HTR-8/SVneo (cell line): ENCODE results near the gene POLD4.

Experiments
- DNase-seq: peaks from one replicate; pipeline ENCODE4 v3.0.0; 2011; ENCODE audit warnings: low spot score, mixed read lengths; ENCODE audit not compliant: insufficient read length
- FAIRE-seq: peaks from 2 replicates; lab custom pipeline; 2011; peaks lifted over from hg19 to GRCh38; lab: Jason Lieb, UNC

The POLD4 gene

DNA sequence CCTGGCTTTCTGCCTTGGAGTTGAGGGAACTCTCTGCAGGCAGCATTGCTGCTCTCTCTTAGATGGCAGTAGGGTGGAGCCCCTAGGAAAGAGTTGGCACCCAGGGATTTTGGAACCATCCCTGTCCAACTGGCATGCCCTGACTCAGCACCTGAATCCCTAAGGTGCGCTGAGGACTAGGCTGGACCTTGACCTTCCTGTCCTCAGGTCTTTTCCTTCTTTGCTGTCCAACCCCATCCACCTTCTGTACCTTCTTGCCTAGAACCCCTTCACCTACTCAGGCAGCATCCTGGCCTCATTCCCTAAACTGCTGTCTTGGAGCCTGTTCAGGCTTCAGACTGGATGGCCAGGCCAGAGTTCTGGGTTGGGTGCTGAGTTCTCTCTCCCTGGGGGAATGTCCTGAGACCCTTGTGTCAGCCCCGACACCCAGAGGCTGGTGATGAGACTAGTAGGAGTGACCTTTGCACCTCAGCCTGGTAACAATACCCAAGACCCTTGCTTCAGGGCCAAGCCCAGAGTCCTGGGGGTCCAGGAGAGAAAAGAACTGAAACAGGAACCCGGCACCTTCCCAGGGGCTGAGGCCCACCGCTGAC, 2.5 kb upstream of the POLD4 start:
- FAIRE-seq (no peak), DNase-seq (no peak)

DNA sequence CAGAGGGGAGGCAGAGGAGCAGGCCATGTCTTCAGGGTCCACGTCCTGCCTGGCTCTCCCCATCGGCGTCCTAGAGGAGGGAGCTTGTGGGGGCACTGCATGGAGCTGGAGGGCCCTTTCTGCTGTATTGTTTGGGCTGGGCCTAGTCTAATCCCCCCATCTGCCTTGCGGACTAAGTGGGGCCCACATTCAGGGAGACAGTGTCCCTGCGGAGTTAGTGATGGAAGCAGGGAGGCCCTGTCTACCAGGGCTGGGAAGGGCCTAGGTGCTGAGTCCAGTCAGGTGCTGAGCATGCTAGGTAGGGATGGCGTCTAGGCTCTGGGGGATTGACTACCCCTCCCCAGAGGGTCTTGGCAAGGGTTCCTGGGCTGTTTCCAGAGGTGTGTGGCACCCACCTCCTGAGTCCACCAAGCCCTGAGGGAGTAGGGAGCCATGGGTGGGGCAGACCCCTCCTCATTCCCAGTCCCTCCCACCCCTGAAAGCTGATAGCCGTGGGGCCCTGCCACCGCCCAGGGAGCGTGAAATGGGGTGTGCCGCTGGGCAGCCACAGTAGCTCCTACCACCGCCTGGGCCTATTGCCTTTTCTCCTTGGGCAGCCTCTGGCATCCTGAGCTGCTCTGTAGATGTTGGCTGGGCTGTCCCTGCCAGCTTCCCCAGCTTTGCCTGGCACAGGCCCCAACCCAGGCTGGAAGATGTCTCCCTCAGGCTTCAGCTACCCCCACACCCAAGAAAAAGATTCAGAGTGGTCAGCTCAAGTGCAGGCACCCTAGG, 1.9 kb upstream of the POLD4 start:
- no peak for FAIRE-seq
- DNase-seq, result no peak

DNA sequence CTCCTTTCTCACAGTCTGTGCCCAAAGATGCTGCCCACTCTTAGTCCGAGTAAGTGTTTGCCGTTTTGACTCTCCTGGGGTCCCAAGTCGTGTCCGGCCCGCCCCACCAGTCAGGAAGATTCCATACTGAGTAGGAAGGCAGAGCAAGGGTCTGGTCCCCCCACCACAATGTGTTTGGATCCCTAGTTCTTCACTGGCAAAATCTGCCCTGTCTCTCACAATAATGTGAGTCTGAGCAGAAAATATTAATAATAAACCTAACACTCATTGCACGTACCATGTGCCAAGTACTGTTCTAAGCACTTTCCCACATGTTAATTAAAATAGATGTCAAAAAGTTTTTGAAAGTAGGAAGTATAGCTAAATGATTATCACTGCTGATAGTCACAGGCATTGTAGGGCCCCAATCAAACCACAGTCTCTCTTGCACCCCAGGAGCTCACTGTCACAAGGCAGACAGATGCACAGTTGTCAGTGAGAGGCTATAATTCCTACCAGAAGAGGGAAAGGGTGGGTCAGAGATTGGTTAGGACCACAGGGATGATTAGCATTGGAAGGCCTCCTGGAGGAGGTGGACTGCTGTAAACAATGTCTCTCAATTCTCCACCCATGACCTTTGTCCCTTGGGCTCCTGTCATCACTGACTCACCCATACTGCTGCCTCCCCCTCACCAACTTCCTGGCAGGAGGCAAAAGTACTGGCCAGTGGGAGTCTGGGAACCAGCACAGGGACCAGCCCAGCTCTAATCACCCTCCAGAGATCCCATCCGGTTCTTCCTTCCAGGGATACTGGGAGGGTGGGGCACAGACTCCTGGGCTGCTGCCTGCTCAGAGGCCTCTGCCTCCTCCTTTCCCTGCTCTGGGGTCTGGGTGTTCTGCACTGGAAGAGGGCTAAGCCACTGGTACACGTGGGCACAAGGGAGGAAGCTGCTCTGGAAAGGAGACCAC, 1.0 kb upstream of the POLD4 start:
- DNase-seq (peak; percentile 95), FAIRE-seq (peak; percentile 76)

DNA sequence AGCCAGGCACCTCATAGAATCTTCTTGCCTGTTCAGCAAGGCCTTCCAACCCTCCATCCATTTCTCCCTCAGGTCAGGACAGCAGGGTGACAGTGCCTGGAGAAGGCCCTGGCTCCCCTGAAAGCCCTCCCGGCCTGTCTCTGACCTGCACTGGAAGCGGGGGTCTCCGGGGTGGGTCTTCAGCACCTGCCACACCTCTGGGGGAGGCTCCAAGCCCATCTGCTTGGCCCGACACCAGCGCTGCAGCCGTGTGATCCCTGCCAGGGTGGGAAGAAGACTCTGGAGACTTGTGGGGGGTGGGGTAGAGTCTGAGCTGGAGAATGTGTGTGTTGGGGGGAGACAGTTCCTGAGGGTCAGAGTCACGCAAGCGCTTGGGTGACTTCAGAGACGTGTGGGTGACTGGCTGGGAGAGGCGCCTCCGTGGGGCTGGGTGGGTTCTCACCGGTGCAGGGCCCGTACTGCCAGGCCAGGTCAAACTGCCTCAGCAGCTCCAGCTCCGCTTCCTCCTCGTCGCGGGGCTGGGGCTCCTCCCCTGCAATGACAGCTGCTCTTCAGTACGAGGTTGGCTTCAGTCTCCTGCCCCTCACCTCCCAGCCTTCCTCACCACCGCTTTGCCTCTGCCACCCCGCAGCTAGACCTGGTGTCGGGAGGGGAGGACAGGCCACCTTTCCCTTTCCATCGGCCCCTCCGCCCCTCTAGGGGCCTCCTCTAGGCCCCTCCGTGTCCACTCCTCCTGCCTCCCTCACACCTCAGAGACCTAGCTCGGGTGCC, 615 bp downstream of the POLD4 start:
- DNase-seq, result no peak
- peak; percentile 72 for FAIRE-seq

DNA sequence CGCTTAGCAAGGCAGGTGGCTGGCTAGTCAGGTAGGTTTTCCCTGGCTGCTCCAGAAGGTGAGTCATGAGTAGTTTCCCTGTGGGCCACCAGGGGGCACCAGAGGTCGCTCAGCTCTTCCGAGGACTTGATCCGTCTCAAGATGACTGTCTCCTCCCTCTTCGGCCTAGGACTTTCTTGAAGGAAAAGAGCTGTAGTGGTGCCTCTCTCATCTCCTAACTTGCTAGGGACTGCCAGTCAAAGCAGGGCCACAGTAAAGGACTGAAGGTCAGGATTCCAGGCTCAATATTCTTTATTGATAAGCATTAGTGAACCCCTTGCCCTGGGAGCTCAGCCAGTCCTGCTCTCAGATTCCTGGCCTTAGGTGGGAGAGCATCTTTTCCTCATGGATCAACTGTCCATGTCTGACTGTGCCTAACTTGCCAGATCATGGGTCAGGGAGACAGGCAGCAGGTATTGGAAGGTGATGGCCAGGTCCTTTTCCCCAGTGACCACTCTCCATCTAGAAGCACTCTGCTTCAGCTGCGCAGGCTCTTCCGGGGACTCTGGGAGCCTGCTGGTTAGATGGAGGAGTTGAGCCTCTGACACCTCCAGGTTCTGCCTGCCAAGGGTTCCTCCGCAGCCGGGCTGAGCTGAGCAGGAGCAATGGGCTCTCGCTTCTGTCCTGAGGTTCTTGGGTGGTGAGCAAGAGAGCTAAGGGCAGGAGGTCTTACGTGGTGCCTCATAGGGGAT, 1.9 kb downstream of the POLD4 start:
- FAIRE-seq (peak; percentile 31), DNase-seq (peak; percentile 95)

DNA sequence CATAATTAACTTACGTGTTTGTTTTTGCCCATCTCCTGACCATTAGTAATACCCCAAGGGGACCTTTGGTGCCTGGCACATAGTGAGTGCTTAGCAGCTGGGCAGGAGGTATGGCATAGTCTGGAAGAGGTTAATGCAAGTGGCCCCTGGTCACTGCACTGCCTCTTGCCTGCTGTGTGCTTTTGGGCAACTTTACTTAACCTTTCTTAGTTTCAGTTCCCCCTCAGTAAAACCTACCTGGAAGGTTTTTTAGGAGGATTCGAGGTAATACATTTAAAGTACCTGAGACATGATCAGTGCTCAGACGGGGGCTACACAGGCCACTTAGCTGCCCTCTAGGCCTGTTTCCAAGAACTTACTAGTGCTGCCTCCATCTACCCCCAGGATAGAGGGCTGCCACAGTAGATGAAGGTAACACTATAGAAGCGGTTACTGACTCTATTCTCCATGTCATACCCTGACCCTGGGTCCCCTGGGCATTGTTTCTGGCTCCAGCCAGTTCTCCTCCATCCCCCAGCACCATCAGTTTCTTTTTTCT, 3.3 kb downstream of the POLD4 start:
- no peak for FAIRE-seq
- DNase-seq, result no peak

DNA sequence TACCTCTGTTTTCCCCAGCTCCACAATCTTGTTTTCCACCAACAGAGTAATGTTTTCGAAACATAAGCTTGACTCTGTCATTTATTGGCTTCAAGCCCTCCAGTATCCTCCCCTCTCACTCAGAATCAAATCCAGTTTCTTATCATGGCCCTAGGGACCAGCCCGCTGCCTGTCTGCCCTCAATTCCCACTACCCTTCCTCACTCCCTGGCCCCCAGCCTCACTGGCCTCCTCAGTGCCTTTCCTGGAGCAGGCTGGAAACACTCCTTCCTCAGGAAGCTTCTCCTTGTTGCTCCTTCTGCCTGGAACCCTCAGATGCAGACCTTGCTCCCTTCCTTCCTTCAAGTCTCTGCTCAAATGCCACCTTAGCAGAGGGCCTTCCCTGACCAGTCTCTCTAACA, 3.9 kb downstream of the POLD4 start:
- FAIRE-seq (no peak), DNase-seq (no peak)

DNA sequence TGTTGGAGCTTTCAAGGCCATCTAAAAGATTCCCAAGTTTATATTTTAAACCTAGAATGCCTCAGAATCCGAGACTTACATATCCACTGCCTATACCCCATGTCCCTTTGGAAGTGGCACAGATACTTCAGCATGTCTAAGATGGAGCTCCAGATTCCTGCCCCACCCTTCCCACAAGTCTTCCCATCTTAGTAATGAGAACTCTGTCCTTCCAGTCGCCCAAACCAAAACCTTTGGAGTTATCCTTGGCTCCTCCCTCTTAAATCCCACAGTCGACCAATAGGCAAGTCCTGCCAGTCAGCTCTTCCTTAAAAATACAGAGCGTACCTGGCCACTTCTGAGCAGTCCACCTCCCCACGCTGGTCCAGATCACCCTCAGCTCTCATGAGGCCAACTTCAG, 4.3 kb downstream of the POLD4 start:
- DNase-seq (no peak), FAIRE-seq (no peak)

DNA sequence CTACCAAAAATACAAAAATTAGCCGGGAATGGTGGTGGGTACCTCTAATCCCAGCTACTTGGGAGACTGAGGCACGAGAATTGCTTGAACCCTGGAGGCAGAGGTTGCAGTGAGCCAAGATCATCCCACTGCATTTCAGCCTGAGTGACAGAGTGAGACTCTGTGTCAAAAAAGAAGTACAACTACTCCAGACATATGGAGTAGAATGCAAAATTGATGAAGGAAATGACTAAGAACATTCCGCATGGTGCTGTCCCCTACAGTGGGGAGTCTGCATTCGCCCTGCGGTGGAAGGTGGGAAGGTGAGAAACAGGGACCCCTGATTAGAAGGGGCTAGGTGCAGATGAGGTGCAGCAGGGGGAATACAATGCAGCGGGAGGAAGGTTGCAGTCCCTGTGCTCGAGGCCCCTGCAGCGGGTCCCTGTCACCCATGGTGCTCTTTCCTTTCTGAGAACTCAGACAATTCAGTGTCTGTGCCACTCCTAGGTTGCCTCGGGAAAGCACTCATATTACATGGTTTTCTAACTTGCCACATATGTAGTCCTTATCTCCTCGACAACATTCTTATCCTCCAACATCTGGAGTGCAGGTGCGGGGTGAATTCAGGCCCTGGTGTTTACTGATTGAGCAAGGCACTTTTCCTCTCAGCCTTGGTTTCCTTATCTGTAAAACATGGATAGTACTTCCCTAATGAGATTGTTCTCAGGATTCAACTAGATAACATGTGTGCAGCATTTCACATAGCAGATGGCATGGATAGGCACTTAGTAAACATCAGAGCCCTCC, 5.2 kb downstream of the POLD4 start:
- DNase-seq, result no peak

DNA sequence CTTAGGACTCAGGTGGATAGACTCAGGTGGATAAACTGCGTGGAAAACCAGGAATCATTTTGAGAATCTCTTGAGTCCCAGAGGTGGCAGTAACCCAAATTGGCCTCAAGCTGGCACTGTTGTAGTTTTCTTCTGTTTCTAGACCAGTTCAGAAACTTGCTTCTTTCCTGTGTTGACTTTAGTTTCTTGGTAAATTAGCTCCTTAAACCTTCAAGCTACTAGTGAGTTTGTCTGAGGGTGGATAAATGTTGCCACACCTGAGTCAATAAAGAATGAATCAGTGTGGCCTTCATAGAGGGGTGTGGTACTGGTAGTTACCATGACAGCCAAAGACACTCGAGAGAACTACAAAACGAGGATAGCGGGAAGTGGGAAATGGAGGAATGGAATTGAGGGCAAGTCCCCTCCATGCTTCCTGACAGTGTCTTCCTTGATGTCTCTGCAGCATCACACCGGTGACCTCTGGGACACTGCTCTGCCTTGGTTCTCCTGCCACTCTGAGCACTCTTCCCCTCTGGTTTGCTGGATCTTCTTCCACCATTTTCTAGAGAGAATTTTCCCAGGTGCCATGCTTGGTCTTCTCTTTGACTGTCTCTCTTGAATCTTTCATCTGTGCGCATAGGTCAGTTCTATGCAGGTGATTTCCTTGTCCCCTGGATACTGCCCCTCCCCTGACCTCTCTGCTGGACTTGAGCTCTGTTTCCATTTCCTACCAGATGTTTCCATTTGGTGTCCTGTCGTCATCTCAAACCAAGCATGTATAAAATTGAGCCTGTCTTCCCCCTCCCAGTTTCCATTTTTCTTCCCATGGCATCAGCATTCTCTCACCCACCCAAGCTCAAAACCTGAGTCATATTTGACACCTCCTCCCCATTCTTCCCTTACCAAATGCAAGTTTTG, 7.2 kb downstream of the POLD4 start:
- peak; percentile 42 for FAIRE-seq
- DNase-seq, result no peak

More for the DNA sequence above, 5.2 kb downstream of the POLD4 start:
- FAIRE-seq, result no peak

DNA sequence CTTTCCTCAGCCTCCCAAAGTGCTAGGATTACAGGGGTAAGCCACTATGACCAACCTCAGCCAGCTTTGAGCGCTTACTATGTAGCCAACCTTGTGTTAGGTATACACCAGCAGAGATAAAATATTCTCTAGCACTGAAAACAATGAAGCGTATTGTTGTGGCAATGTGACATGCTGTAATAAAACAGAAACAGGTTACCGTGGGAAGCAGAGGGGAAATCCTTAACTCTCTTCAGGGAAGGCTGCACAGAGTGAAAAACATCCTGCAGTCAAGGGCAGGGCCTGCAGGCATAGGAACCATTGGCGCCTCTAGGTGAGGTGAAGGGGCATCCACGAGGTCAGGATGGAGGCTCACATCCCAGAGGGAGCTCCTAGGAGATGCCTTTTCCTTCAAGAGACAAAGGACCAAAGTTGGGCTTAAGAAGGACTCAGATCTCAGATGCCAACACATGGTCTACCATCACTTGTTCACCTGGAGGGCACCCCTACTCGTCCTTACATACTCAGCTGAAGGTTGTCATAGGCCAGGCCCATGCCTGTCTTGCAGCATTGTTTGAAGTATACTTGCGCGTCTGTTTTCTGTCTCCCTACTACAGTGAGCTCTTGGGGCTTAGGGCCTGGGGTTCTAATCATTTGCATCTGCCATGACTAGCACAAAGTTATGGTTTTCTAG, 8.0 kb downstream of the POLD4 start:
- FAIRE-seq (no peak), DNase-seq (no peak)

DNA sequence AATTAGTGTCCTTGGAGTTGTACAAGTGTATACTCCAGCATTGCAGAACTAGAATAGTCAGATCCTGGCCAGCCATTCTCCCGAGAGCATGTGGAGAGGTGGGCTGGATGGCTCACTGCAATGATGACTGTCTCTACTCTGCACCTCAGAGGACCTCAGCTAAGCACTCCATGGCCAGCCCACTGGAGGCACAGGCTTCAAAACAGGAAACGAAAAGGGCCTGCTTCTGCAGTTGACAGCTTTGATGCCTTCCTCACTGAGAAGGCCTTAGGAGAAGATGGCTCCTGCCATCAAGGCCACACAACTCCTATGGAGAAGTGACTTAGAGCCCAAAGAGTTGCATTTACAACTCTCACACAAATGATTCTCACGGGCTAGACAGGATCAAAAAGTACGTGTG, 9.1 kb downstream of the POLD4 start:
- no peak for DNase-seq
- no peak for FAIRE-seq

DNA sequence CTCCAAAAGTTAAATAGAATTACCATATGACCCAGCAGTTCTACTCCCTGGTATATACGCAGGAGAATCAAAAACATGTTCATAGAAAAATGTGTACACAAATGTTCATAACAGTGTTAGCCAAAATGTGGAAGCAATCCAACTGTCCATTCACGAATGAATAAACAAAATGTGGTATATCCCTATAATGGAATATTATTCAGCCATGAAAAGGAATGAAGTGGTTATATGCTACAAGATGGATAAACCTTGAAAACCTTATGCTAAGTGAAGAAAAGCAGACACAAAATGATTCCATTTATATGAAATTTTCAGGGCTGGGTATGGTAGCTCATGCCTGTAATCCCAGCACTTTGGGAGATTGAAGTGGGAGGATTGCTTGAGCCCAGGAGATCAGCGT, 16.1 kb downstream of the POLD4 start:
- FAIRE-seq (no peak), DNase-seq (no peak)

DNA sequence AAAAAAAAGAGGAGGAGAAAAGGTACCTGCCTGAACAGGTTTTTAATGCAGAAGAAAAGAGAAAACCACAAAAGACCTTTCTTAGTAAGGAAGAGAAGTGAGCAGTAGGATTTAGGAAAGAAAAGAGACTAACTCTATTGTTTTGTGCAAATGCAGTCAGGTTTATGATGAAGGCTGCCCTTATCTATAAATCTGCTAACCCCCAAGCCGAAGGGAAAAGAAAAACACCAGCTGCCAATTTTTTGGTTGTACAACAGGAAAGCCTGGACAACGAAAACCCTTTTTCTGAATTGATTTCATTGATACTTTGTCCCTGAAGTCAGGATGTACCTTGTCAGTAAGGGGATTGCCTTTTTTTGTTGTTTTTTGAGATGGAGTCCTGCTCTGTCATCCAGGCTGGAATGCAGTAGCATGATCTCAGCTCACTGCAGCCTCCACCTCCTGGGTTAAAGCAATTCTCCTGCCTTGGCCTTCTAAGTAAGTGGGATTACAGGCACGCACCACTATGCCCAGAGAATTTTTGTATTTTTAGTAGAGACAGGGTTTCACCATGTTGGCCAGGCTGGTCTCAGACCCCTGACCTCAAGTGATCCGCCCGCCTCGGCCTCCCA, 21.2 kb downstream of the POLD4 start:
- FAIRE-seq (no peak), DNase-seq (no peak)

DNA sequence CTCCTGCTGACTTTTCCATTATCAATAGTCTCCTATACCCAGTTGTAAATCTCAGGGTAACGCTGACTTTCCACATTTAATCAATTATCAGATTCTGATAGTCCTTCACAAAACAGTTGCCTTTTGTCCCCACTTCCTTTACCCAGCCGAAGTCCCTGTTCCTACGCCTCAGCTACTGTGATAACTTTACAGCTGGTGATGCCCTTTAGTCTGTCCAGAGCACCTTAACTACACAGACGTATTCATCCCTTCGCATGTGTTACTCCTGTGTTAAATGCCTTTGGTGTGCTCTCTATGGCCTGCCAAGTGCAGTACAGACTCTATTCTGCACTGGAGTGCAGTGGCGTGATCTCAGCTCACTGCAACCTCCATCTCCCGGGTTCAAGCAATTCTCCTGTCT, 29.8 kb downstream of the POLD4 start:
- no peak for DNase-seq
- FAIRE-seq, result peak; percentile 13

DNA sequence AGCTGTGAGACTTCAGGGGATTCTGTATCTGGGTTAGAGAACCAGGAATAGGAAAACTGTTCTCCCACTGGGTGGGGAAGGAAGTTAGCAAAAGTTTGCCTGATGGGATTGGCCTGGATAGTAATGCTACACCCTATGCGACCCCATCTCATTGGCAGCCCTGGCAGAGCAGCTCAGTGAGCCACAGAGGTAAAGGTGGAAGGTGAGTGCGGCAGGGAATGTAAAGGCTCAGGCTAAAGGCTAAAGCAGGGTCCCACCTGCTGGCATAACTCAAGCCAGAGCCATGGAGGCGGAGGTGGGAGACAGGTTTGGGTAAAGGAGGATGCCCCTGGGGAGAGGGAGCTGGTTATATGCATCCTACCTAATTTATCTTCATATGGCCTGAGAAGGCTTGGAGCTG, 31.3 kb downstream of the POLD4 start:
- DNase-seq (no peak), FAIRE-seq (no peak)
